Stomach (tissue), 9 donors: ENCODE results near the gene WWOX. TPM values are rescaled to one million over a fixed set of nuclear protein-coding genes. Genes with fewer than 3 reads are reported as not detected.

Source experiments
- DNase-seq, 2 donors: peaks; one replicate each; pipeline versions ENCODE4 v3.0.0 to v3.0.0-alpha.2; 2013 to 2019
- H3K27ac ChIP-seq, 5 donors: fragments of 200-600 bp in 4 of 5; sonication (generic) in 4 of 5; one replicate each; pipeline ENCODE4 v1.5.1; 2013 to 2019; ENCODE audit warnings: mild to moderate bottlenecking in 1 of 5, moderate library complexity in 1 of 5
- H3K27me3 ChIP-seq, 3 donors: fragments of 200-600 bp; sonication (generic); one replicate each; pipeline ENCODE4 v1.5.1; 2017 to 2019; ENCODE audit warnings: mixed run types in 1 of 3
- H3K36me3 ChIP-seq, 4 donors: fragments of 200-600 bp; sonication (generic); 1 replicate in 3 of 4; 2 replicates in 1 of 4; pipeline ENCODE4 v1.5.1; 2016 to 2019
- H3K4me1 ChIP-seq, 4 donors: fragments of 200-600 bp; sonication (generic); one replicate each; pipeline ENCODE4 v1.5.1; 2016 to 2019
- H3K4me3 ChIP-seq, 4 donors: fragments of 200-600 bp; sonication (generic) in 3 of 4; one replicate each; pipeline ENCODE4 v1.5.1; 2016 to 2019; ENCODE audit warnings: mild to moderate bottlenecking in 1 of 4
- H3K9me3 ChIP-seq, 4 donors: fragments of 200-600 bp; sonication (generic); one replicate each; pipeline ENCODE4 v1.5.1; 2016 to 2019
- CTCF ChIP-seq, 7 experiments: fragments of 450-650 bp in 4 of 7; fragments of 200-600 bp in 3 of 7; sonication (generic) in 3 of 7; IDR thresholded peaks; one replicate each; pipeline ENCODE4 v1.5.1; 2016 to 2019; ENCODE audit warnings: antibody characterized with exemption in 7 of 7, control low read depth in 2 of 7, mild to moderate bottlenecking in 1 of 7
- EP300 ChIP-seq: sonication (generic); formaldehyde crosslinking; IDR thresholded peaks from one replicate; pipeline ENCODE4 v1.6.1; 2017; ENCODE audit warnings: antibody characterized with exemption
- POLR2A ChIP-seq, 4 donors: fragments of 450-650 bp; IDR thresholded peaks; one replicate each; pipeline ENCODE4 v1.6.1; 2016; ENCODE audit warnings: antibody characterized with exemption in 4 of 4, control low read depth in 2 of 4, mild to moderate bottlenecking in 1 of 4, moderate library complexity in 1 of 4
- POLR2AphosphoS5 ChIP-seq, 3 donors: sonication (generic); formaldehyde crosslinking; IDR thresholded peaks; one replicate each; pipeline ENCODE4 v1.6.1; 2016; ENCODE audit warnings: antibody characterized with exemption in 3 of 3
- WGBS, 5 donors: extraction: QIAGEN DNeasy Blood & Tissue Kit in 3 of 5; methylation state at CpG; one replicate each; pipeline versions ENCODE4 v1.1.5 to v1.1.7; 2013 to 2018; 5-methylcytosine and 5-hydroxymethylcytosine counted together
- intact Hi-C: fragments of 100-400 bp; cut with DNase I; formaldehyde crosslinking; loops from one replicate; pipeline ENCODE4 v1.15.1; 2023; ENCODE audit warnings: low total_unique reads
- polyA plus RNA-seq, 3 donors: library from polyadenylated mRNA; stranded (reverse); fragments of 200-250 nt; gene quantifications; one replicate each; pipeline ENCODE4 v1.2.3, GENCODE V29; 2013
- total RNA-seq, 5 donors: library from RNA; depleted of rRNA; stranded (reverse); fragments of >200 nt; gene quantifications; one replicate each; pipeline versions ENCODE4 v1.1.0 to v1.2.3, GENCODE V29; 2014 to 2016
- donor health status: healthy with polysubstance abuse.
- donor health status: Bipolar disorder and iron deficiency.
- donor health status: healthy.

The WWOX gene
- total and polyA plus RNA-seq, 8 donors: 7.7 to 129 (median 48.7) TPM

- no peak overlapping the region for H3K27ac ChIP-seq
- no peak for DNase-seq
- 78 to 91% (median 84%) methylated on average over 3 of the region's 3 CpGs for WGBS, 5 donors
- H3K4me1 ChIP-seq: no peaks in the 10 kb centered on the region
- no peaks in the 10 kb centered on the region for H3K27me3 ChIP-seq
- H3K36me3 ChIP-seq: no peaks in the 10 kb centered on the region
- TF ChIP-seq EP300 (no peak), POLR2AphosphoS5 (IDR thresholded peaks at IDR 0.05) (no peak), CTCF (IDR thresholded peaks at IDR 0.05) (no peak), POLR2A (IDR thresholded peaks at IDR 0.05) (no peak)
- no peaks in the 10 kb centered on the region for H3K9me3 ChIP-seq
- no peak overlapping the region for H3K4me3 ChIP-seq
- intact Hi-C loops: no loop called here
Observed at GRCh38 chr16:78890373-78890895, 791.0 kb downstream of the WWOX start.

- TF ChIP-seq EP300: no peak
- no peak for TF ChIP-seq POLR2A (IDR thresholded peaks at IDR 0.05)
- TF ChIP-seq POLR2AphosphoS5 (IDR thresholded peaks at IDR 0.05): no peak
- 68 to 91% (median 88%) methylated on average over 5 of the region's 5 CpGs for WGBS, 5 donors
Observed at GRCh38 chr16:78892951-78893733, 793.7 kb downstream of the WWOX start.

GRCh38 chr16:78894886-78895285 lies 795.4 kb downstream of the WWOX start:
- peak overlapping the region in 2 of 5 donors; percentile 4 to 7 for H3K27ac ChIP-seq
- H3K27me3 ChIP-seq: no peaks in the 10 kb centered on the region
- TF ChIP-seq EP300: no peak
- H3K4me3 ChIP-seq: no peak overlapping the region
- H3K4me1 ChIP-seq: peaks cover 0 to 5% (median 0%) of the 10 kb centered on the region in 4 donors
- no peaks in the 10 kb centered on the region for H3K36me3 ChIP-seq
- no peaks in the 10 kb centered on the region for H3K9me3 ChIP-seq
- DNase-seq: peak; percentile 27 to 39
- 39 to 72% (median 59%) methylated on average over 10 of the region's 10 CpGs for WGBS, 5 donors
- intact Hi-C loops: no loop called here

More at GRCh38 chr16:78892951-78893733, 793.7 kb downstream of the WWOX start:
- Histone ChIP-seq H3K4me3 (no peak overlapping the region), H3K27ac (no peak overlapping the region), H3K27me3 (no peaks in the 10 kb centered on the region), H3K4me1 (no peaks in the 10 kb centered on the region), H3K9me3 (no peaks in the 10 kb centered on the region), H3K36me3 (no peaks in the 10 kb centered on the region)
- peak in 1 of 2 donors; percentile 25 for DNase-seq
- intact Hi-C loops: no loop called here

- peaks cover 0 to 9% (median 0%) of the 10 kb centered on the region in 4 donors for H3K4me1 ChIP-seq
- H3K27ac ChIP-seq: no peak overlapping the region
- no peaks in the 10 kb centered on the region for H3K9me3 ChIP-seq
- no peak for DNase-seq
- no peaks in the 10 kb centered on the region for H3K27me3 ChIP-seq
- H3K4me3 ChIP-seq: no peak overlapping the region
- intact Hi-C loops: no loop called here
- TF ChIP-seq POLR2AphosphoS5 (IDR thresholded peaks at IDR 0.05) (no peak), POLR2A (IDR thresholded peaks at IDR 0.05) (no peak), CTCF (IDR thresholded peaks at IDR 0.05) (no peak)
- H3K36me3 ChIP-seq: no peaks in the 10 kb centered on the region
- 77 to 81% (median 78%) methylated on average over 5 of the region's 5 CpGs for WGBS, 5 donors
Observed at GRCh38 chr16:78895681-78896080, 796.2 kb downstream of the WWOX start.

GRCh38 chr16:78896280-78896679 lies 796.8 kb downstream of the WWOX start:
- TF ChIP-seq EP300 (no peak), CTCF (IDR thresholded peaks at IDR 0.05) (no peak), POLR2AphosphoS5 (IDR thresholded peaks at IDR 0.05) (no peak), POLR2A (IDR thresholded peaks at IDR 0.05) (no peak)
- intact Hi-C loops: no loop called here
- 81 to 86% (median 82%) methylated on average over 9 of the region's 9 CpGs for WGBS, 5 donors
- peaks cover 0 to 9% (median 0%) of the 10 kb centered on the region in 4 donors for H3K4me1 ChIP-seq
- H3K4me3 ChIP-seq: no peak overlapping the region
- no peak for DNase-seq
- no peaks in the 10 kb centered on the region for H3K36me3 ChIP-seq
- no peaks in the 10 kb centered on the region for H3K9me3 ChIP-seq
- no peak overlapping the region for H3K27ac ChIP-seq
- no peaks in the 10 kb centered on the region for H3K27me3 ChIP-seq
